PC-9 (cell line): ENCODE results near the gene SCOC. TPM values are rescaled to one million over a fixed set of nuclear protein-coding genes. Genes with fewer than 3 reads are reported as not detected.

Experiments used
- BruUV-seq: library from RNA; stranded (reverse); fragments of 400-500 nt; replicated peaks from 2 replicates; lab custom pipeline; 2021; lab: Mats Ljungman, UMichigan
- CTCF ChIA-PET: fragments of 300-600 bp; sonication (Branson Sonifier 250); formaldehyde crosslinking; loops from one replicate; lab custom pipeline; 2022; ENCODE audit warnings: antibody characterized with exemption; lab: Charles Lee
- POLR2A ChIA-PET: fragments of 300-600 bp; sonication (Branson Sonifier 250); formaldehyde crosslinking; loops from one replicate; lab custom pipeline; 2022; ENCODE audit warnings: antibody characterized with exemption; ENCODE audit not compliant: unreplicated experiment; lab: Charles Lee
- DNase-seq, 2 experiments: peaks; one replicate each; pipeline versions ENCODE4 v3.0.0 to v3.0.0-alpha.2; 2015 to 2022; ENCODE audit warnings: mixed read lengths in 1 of 2
- H2AFZ ChIP-seq: fragments of 200-600 bp; sonication (generic); 2 replicates; pipeline ENCODE4 v1.8.1; 2017; ENCODE audit warnings: antibody characterized with exemption
- H3F3A ChIP-seq: fragments of 200-600 bp; sonication (generic); 2 replicates; pipeline ENCODE4 v1.8.1; 2017; ENCODE audit warnings: antibody characterized with exemption, mild to moderate bottlenecking, low read depth; ENCODE audit not compliant: insufficient read depth
- H3K27ac ChIP-seq: fragments of 200-600 bp; sonication (generic); 2 replicates; pipeline ENCODE4 v1.6.1; 2016; ENCODE audit warnings: mixed run types
- H3K27me3 ChIP-seq: fragments of 200-600 bp; sonication (generic); 2 replicates; pipeline ENCODE4 v1.6.1; 2016; ENCODE audit warnings: low read depth, mixed run types; ENCODE audit not compliant: insufficient read depth
- H3K36me3 ChIP-seq: fragments of 200-600 bp; sonication (generic); 2 replicates; pipeline ENCODE4 v1.6.1; 2016; ENCODE audit warnings: low read depth, mixed run types
- H3K4me1 ChIP-seq: fragments of 200-600 bp; sonication (generic); replicated peaks from 2 replicates; pipeline ENCODE4 v1.6.1; 2016; ENCODE audit warnings: mixed run types; ENCODE audit not compliant: insufficient read depth
- H3K4me2 ChIP-seq: fragments of 200-600 bp; sonication (generic); 2 replicates; pipeline ENCODE4 v1.6.1; 2017; ENCODE audit warnings: mixed run types
- H3K4me3 ChIP-seq: fragments of 200-600 bp; sonication (generic); 2 replicates; pipeline ENCODE4 v1.6.1; 2016; ENCODE audit warnings: mixed run types
- H3K79me2 ChIP-seq: fragments of 200-600 bp; sonication (generic); 2 replicates; pipeline ENCODE4 v1.6.1; 2017; ENCODE audit warnings: low read depth, mixed run types
- H3K9me2 ChIP-seq: fragments of 200-600 bp; sonication (generic); 2 replicates; pipeline ENCODE4 v1.8.1; 2017; ENCODE audit warnings: mild to moderate bottlenecking; ENCODE audit not compliant: insufficient read depth
- H3K9me3 ChIP-seq: fragments of 200-600 bp; sonication (generic); 2 replicates; pipeline ENCODE4 v1.8.1; 2016; ENCODE audit warnings: low read depth; ENCODE audit not compliant: insufficient read depth
- H4K20me1 ChIP-seq: fragments of 200-600 bp; sonication (generic); 2 replicates; pipeline ENCODE4 v1.8.1; 2017; ENCODE audit not compliant: insufficient read depth
- EZH2 ChIP-seq: fragments of 200-600 bp; sonication (generic); IDR thresholded peaks from 2 replicates; pipeline ENCODE4 v1.8.0; 2017; ENCODE audit warnings: antibody characterized with exemption, low read depth
- intact Hi-C: fragments of 100-400 bp; cut with micrococcal nuclease; formaldehyde crosslinking; loops from one replicate; pipeline ENCODE4 v1.10.0; 2022; ENCODE audit not compliant: unreplicated experiment
- total RNA-seq: library from RNA; stranded (reverse); gene quantifications from 2 replicates; pipeline ENCODE4 v1.2.3, GENCODE V29; 2021
- TF ChIP-seq, protein P1 (sequence below): fragments of 200-600 bp; sonication (generic); conservative IDR thresholded peaks from 2 replicates; pipeline ENCODE4 v1.6.1; 2017; ENCODE audit warnings: mixed run types, antibody characterized with exemption, mild to moderate bottlenecking, moderate library complexity

Gene SCOC
- total RNA-seq, 1 experiment from 2014 or later = 53.0 TPM

DNA sequence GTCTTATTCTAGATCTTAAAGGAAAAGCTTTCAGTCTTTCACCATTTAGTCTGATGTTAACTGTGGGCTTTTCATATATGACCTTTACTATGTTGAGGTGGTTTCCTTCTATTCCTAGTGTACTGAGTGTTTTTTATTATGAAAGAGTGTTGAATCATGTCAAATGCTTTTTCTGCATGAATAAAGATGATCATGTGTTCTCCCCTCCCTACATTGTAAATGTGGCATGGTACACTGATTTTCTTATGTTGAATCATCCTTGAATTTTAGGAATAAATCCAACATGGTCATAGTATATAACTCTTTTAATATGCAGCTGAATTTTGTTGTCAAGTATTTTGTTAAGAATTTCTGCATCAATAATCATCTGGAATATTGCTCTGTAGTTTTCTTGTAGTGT is 49.7 kb downstream of the SCOC start:
- H3K4me2 ChIP-seq = no peak overlapping the region
- POLR2A ChIA-PET = no interaction called here
- H3K79me2 ChIP-seq = no peaks in the 10 kb centered on the region
- no peaks in the 10 kb centered on the region for H3K27me3 ChIP-seq
- intact Hi-C loops = no loop called here
- H3K4me1 ChIP-seq = no peaks in the 10 kb centered on the region
- no peak overlapping the region for H3K27ac ChIP-seq
- no peak overlapping the region for H2AFZ ChIP-seq
- H3K4me3 ChIP-seq = no peak overlapping the region
- H3F3A ChIP-seq = no peaks in the 10 kb centered on the region
- no peaks in the 10 kb centered on the region for H3K9me2 ChIP-seq
- H3K36me3 ChIP-seq = no peaks in the 10 kb centered on the region
- TF ChIP-seq, protein P1, sequence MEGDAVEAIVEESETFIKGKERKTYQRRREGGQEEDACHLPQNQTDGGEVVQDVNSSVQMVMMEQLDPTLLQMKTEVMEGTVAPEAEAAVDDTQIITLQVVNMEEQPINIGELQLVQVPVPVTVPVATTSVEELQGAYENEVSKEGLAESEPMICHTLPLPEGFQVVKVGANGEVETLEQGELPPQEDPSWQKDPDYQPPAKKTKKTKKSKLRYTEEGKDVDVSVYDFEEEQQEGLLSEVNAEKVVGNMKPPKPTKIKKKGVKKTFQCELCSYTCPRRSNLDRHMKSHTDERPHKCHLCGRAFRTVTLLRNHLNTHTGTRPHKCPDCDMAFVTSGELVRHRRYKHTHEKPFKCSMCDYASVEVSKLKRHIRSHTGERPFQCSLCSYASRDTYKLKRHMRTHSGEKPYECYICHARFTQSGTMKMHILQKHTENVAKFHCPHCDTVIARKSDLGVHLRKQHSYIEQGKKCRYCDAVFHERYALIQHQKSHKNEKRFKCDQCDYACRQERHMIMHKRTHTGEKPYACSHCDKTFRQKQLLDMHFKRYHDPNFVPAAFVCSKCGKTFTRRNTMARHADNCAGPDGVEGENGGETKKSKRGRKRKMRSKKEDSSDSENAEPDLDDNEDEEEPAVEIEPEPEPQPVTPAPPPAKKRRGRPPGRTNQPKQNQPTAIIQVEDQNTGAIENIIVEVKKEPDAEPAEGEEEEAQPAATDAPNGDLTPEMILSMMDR = no peak
- TF ChIP-seq EZH2 = no peak
- no peaks in the 10 kb centered on the region for H3K9me3 ChIP-seq
- DNase-seq = no peak
- BruUV-seq = no TSS peak
- CTCF ChIA-PET = no interaction called here
- no peaks in the 10 kb centered on the region for H4K20me1 ChIP-seq

DNA sequence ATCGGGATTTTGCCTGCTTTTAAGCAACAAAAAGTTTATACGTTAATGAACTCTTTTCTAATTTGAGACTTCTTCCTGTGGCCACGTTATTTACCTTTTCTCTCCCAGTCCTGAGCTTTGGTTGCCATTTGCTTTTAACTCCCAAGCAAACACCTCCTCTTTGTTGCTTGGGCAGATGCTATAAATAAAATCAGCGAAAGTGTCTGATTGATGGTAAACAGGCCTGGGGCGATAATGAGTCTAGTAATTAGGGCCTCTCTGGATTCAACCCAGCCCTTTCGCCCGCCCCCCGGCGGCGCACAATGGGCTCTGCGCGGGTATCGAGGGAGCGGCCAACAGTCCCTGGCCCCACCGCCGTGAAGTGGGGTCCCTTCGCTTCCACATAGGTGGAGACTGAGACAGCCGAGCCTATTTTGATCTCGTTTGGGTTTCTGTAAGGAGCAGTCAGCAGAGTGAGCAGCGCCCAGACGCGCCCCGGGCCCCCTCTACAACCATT is 53.2 kb downstream of the SCOC start:
- ChIA-PET POLR2A (no interaction called here), CTCF (no interaction called here)
- H3K4me1 ChIP-seq = no peaks in the 10 kb centered on the region
- H3K27ac ChIP-seq = no peak overlapping the region
- no peaks in the 10 kb centered on the region for H4K20me1 ChIP-seq
- peak overlapping the region; percentile 88 for H3K4me2 ChIP-seq
- H3K9me3 ChIP-seq = no peaks in the 10 kb centered on the region
- no peaks in the 10 kb centered on the region for H3K79me2 ChIP-seq
- H3K9me2 ChIP-seq = no peaks in the 10 kb centered on the region
- no peak overlapping the region for H2AFZ ChIP-seq
- no peak for DNase-seq
- no peaks in the 10 kb centered on the region for H3F3A ChIP-seq
- no peaks in the 10 kb centered on the region for H3K36me3 ChIP-seq
- BruUV-seq = no TSS peak
- intact Hi-C loops = no loop called here
- TF ChIP-seq, protein P1 = no peak
- TF ChIP-seq EZH2 = no peak
- H3K4me3 ChIP-seq = peak overlapping the region; percentile 68; the same call in 1 of the 2 replicates
- H3K27me3 ChIP-seq = no peaks in the 10 kb centered on the region

DNA sequence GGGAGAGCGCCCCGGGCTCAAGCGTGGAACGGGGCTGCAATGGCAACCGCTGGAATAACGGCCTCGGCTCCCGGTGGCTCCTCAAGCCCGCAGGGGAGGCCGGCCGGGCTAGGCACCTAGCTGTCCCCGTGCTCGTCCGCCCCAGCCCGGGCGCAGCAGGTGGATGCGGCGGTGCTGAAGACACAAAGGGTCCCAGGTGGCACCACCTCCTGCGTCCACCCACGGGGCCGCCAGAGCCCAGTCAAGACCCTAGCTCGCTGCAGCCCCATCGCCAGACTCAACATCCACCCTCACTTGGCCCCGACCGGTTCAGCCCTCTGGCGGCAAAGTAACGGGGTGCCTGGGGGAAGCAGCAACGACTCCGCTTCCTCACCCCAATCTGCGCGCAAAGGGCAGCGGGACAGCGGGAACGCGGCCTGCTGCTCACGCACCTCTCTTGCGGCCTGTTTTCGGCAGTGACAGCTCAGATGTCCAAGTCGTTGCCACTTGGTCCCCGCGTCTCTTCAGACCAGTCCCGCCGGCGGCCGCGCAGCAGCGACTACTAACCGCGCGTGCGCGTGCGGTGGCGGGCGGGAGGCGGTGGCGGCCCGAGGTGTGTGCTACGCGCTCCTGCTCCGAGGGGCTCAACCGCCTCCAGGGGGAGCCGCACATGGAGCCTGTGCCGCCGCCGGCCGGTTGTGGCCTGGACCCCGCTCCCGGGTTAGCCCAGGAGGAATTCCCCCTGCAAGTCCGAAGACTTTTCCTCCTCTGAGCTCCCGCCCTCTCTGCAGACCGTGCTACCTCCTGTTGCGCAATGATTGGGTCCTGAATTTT is 53.9 kb downstream of the SCOC start, which contains the start of gene CLGN:
Gene CLGN, minus strand, starts transcription at position 543 of the 813 bp plus-strand sequence. CDS start 14,570 bp downstream, outside the sequence.
- H3K4me3 ChIP-seq = peak within 1 kb of the TSS; percentile 68
- ChIA-PET POLR2A (no interaction called here), CTCF (no interaction called here)
- no peaks in the 10 kb centered on the region for H3K36me3 ChIP-seq
- H4K20me1 ChIP-seq = no peaks in the 10 kb centered on the region
- peak in 1 of 2 experiments; percentile 66 for DNase-seq
- no TSS peak for BruUV-seq
- no peaks in the 10 kb centered on the region for H3F3A ChIP-seq
- H3K9me3 ChIP-seq = no peaks in the 10 kb centered on the region
- no peak for TF ChIP-seq EZH2
- TF ChIP-seq, protein P1 = peak; percentile 47; the same call in 1 of the 2 replicates
- peak within 1 kb of the TSS; percentile 72 for H3K27ac ChIP-seq
- H3K27me3 ChIP-seq = no peaks in the 10 kb centered on the region
- peak within 1 kb of the TSS; percentile 93 for H2AFZ ChIP-seq
- H3K4me2 ChIP-seq = peak within 1 kb of the TSS; percentile 88
- no peaks in the 10 kb centered on the region for H3K9me2 ChIP-seq
- intact Hi-C loops = no loop called here
- no peaks in the 10 kb centered on the region for H3K79me2 ChIP-seq
- no peaks in the 10 kb centered on the region for H3K4me1 ChIP-seq
